ENCODE results near the gene MCF2L. TPM values are rescaled to one million over a fixed set of nuclear protein-coding genes. Genes with fewer than 3 reads are reported as not detected.
A peak's percentile ranks its signal among the peaks of the same experiment; 100 is the strongest.

The MCF2L gene
- total RNA-seq, 1 donor from 2014 or later, result 83.0 TPM

DNA sequence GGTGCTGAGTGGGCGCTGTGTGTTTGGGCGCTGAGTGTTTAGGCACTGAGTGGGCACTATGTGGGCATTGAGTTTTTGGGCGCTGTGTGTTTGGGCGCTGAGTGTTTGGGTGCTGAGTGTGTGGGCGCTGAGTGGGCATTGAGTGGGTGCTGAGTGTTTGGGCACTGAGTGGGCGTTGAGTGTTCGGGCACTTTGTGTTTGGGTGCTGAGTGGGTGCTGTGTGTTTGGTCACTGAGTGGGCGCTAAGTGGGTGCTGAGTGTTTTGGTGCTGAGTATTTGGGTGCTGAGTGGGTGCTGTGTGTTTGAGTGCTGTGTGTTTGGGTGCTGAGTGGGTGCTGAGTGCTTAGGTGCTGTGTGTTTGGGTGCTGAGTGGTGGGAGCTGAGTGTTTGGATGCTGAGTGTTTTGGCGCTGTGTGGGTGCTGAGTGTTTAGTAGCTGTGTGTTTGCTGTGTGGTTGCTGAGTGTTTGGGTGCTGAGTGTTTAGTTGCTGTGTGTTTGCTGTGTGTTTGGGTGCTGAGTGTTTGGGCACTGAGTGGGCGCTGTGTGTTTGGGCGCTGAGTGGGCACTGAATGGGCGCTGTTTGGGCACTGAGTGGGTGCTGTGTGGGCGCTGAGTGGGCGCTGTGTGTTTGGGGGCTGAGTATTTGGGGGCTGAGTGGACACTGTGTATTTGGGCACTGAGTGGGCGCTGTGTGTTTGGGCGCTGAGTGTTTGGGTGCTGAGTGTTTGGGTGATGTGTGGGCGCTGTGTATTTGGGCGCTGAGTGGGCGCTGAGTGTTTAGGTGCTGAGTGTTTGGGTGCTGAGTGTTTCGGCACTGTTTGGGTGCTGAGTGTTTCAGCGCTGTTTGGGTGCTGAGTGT is 89.3 kb downstream of the MCF2L start:
- TF ChIP-seq, protein P1, sequence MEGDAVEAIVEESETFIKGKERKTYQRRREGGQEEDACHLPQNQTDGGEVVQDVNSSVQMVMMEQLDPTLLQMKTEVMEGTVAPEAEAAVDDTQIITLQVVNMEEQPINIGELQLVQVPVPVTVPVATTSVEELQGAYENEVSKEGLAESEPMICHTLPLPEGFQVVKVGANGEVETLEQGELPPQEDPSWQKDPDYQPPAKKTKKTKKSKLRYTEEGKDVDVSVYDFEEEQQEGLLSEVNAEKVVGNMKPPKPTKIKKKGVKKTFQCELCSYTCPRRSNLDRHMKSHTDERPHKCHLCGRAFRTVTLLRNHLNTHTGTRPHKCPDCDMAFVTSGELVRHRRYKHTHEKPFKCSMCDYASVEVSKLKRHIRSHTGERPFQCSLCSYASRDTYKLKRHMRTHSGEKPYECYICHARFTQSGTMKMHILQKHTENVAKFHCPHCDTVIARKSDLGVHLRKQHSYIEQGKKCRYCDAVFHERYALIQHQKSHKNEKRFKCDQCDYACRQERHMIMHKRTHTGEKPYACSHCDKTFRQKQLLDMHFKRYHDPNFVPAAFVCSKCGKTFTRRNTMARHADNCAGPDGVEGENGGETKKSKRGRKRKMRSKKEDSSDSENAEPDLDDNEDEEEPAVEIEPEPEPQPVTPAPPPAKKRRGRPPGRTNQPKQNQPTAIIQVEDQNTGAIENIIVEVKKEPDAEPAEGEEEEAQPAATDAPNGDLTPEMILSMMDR (IDR thresholded peaks at IDR 0.05; ENCODE audit: partially characterized antibody, unreplicated experiment), result no peak
- Mint-ChIP-seq H3K27ac (ENCODE audit: unreplicated experiment) (no peak overlapping the region), H3K4me1 (ENCODE audit: low read depth, unreplicated experiment) (no peaks in the 10 kb centered on the region)

DNA sequence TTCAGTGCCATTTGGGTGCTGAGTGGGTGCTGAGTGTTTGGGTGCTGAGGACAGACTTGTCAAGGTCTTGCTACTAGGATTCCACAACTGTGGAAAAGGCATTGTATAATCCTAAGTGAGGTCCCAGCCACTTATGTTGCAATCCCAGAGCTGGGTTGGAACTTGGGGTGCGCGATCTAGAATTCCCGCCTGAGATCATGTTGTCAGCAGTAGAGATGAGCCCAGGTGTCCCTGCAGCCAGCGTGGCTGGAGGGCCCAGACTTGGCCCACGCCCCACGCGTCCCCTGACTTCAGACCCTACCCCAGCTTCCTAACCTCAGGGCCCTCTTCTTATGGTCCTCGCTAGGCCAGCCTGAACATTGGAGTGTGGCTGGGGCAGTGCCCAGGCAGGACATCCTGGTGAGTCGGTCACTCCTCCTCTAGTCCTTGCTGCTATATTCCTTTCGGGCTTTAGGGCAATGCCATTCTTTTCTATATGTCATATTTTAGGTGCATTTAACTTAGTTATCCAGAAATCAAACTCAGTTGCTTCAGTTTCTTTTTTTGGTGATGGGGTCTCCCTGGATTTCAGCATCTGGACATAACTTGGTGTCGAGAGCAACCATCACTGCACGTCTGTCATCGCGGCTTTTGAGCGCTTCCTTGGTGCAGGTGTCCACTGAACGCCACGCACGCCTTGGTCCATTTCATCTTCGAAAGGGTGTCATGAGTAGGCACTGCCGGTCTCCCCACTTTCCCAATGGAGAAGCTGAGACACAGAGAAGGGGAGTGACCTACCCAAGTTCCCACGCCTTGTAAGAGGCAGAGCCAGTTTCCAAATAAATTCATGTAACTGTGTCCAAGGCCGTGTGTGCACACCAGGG is 90.2 kb downstream of the MCF2L start:
- H3K4me1 Mint-ChIP-seq (ENCODE audit: low read depth, unreplicated experiment), result peaks cover 1% of the 10 kb centered on the region
- peaks cover 2% of the 10 kb centered on the region for H3K9me3 Mint-ChIP-seq (ENCODE audit: unreplicated experiment)
- TF ChIP-seq, protein P1 (IDR thresholded peaks at IDR 0.05; ENCODE audit: partially characterized antibody, unreplicated experiment), result no peak
- peak; percentile 9 for DNase-seq
- H3K4me3 Mint-ChIP-seq (ENCODE audit: unreplicated experiment), result no peak overlapping the region
- H3K27ac Mint-ChIP-seq (ENCODE audit: unreplicated experiment), result no peak overlapping the region
- peaks cover 3% of the 10 kb centered on the region for H3K27me3 Mint-ChIP-seq (ENCODE audit: unreplicated experiment)
- H3K36me3 Mint-ChIP-seq (ENCODE audit: unreplicated experiment), result no peaks in the 10 kb centered on the region

More for the DNA sequence above, 89.3 kb downstream of the MCF2L start:
- Mint-ChIP-seq H3K4me3 (ENCODE audit: unreplicated experiment) (no peak overlapping the region), H3K27me3 (ENCODE audit: unreplicated experiment) (peaks cover 3% of the 10 kb centered on the region), H3K36me3 (ENCODE audit: unreplicated experiment) (no peaks in the 10 kb centered on the region), H3K9me3 (ENCODE audit: unreplicated experiment) (peaks cover 2% of the 10 kb centered on the region)
- peak; percentile 2 for DNase-seq

DNA sequence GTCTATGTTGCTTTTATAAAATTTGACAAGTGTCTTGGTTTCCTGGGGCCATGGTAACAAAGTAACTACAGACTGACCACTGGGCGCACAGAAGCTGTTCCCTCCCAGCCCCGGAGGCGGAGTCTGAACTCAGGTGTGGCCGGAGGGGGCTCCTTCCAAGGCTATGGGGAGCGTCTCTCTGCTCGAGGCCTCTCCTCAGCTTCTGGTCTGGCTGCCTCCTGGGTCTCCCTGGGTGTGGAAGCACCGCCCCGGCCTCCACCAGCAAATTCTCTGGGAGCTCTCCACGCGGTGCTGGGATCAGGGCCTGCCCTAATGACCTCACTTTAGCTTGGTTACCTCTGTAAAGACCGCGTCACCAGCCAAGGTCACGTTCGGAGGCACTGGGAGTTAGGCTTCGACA is 90.9 kb downstream of the MCF2L start:
- H3K27me3 Mint-ChIP-seq (ENCODE audit: unreplicated experiment), result peaks cover 3% of the 10 kb centered on the region
- H3K36me3 Mint-ChIP-seq (ENCODE audit: unreplicated experiment), result no peaks in the 10 kb centered on the region
- H3K27ac Mint-ChIP-seq (ENCODE audit: unreplicated experiment), result no peak overlapping the region
- DNase-seq, result peak; percentile 27
- H3K9me3 Mint-ChIP-seq (ENCODE audit: unreplicated experiment), result peaks cover 2% of the 10 kb centered on the region
- H3K4me3 Mint-ChIP-seq (ENCODE audit: unreplicated experiment), result no peak overlapping the region
- TF ChIP-seq, protein P1 (IDR thresholded peaks at IDR 0.05; ENCODE audit: partially characterized antibody, unreplicated experiment), result no peak
- H3K4me1 Mint-ChIP-seq (ENCODE audit: low read depth, unreplicated experiment), result peaks cover 8% of the 10 kb centered on the region

DNA sequence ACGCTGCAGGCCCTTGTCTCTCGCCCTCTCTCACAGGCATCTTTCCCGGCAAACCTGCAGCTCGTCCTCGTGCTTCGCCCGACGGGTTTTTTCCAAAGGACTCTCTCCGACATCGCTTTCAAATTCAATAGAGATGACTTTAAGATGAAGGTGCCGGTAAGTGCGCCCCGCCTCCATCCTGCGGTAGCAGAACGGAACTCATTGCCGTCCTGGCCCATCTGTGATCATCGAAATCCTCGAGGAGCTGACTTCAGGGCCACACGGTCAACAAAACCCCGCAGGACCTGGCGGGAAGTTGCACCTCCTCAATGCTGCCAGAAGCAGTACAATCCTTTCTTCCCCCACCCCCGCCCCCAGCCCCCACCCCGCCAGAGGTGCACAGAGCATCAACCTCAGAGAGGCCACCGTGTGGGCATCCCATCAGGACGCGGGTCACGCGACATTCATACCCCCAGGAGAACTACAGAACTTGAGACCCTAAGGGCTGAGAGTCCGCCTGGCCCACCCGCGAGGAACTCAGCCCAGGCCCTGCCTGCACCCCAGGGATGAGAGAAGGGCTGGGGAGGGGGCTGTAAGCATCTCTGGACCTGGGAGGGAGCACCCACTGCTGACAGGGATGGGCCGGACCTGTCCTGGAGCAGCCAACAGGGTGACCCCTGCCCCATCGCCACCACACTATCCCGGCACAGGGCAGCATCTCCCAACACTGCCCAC is 91.7 kb downstream of the MCF2L start:
- no peak overlapping the region for H3K4me3 Mint-ChIP-seq (ENCODE audit: unreplicated experiment)
- H3K36me3 Mint-ChIP-seq (ENCODE audit: unreplicated experiment), result no peaks in the 10 kb centered on the region
- peaks cover 2% of the 10 kb centered on the region for H3K9me3 Mint-ChIP-seq (ENCODE audit: unreplicated experiment)
- peaks cover 10% of the 10 kb centered on the region for H3K4me1 Mint-ChIP-seq (ENCODE audit: low read depth, unreplicated experiment)
- TF ChIP-seq, protein P1 (IDR thresholded peaks at IDR 0.05; ENCODE audit: partially characterized antibody, unreplicated experiment), result no peak
- no peaks in the 10 kb centered on the region for H3K27me3 Mint-ChIP-seq (ENCODE audit: unreplicated experiment)
- peak; percentile 19 for DNase-seq
- H3K27ac Mint-ChIP-seq (ENCODE audit: unreplicated experiment), result no peak overlapping the region
